Measurements from ENCODE around the gene MAPRE3. TPM values are rescaled to one million over a fixed set of nuclear protein-coding genes. Genes with fewer than 3 reads are reported as not detected.
A peak's percentile ranks its signal among the peaks of the same experiment; 100 is the strongest.

Gene MAPRE3
- total RNA-seq, 1 experiment from 2014 or later, result 0.57 TPM

- peaks cover 2% of the 10 kb centered on the region; the same call in 1 of the 2 replicates for H3K27me3 ChIP-seq
- H3K4me1 ChIP-seq, result no peaks in the 10 kb centered on the region
- H3K9me3 ChIP-seq (replicated peaks), result no peaks in the 10 kb centered on the region
- H3K27ac ChIP-seq, result no peak overlapping the region
- no peaks in the 10 kb centered on the region for H3K36me3 ChIP-seq
- DNase-seq, result peak in 1 of 2 experiments; percentile 34
- H3K4me3 ChIP-seq, result no peak overlapping the region
Measured at GRCh38 chr2:26941486-26941885, 29.0 kb upstream of the MAPRE3 start.

- no peak overlapping the region for H3K4me3 ChIP-seq
- H3K36me3 ChIP-seq, result no peaks in the 10 kb centered on the region
- H3K27ac ChIP-seq, result no peak overlapping the region
- DNase-seq, result peak; percentile 60 to 80
- H3K4me1 ChIP-seq, result peaks cover 5% of the 10 kb centered on the region; the same call in 1 of the 2 replicates
- no peaks in the 10 kb centered on the region for H3K9me3 ChIP-seq (replicated peaks)
- peaks cover 3% of the 10 kb centered on the region; the same call in 1 of the 2 replicates for H3K27me3 ChIP-seq
Measured at GRCh38 chr2:26942543-26943295, 27.7 kb upstream of the MAPRE3 start.

- Histone ChIP-seq H3K4me1 (peaks cover 5% of the 10 kb centered on the region; the same call in 1 of the 2 replicates), H3K36me3 (no peaks in the 10 kb centered on the region), H3K27ac (no peak overlapping the region), H3K27me3 (peaks cover 15% of the 10 kb centered on the region), H3K9me3 (replicated peaks) (no peaks in the 10 kb centered on the region), H3K4me3 (no peak overlapping the region)
- DNase-seq, result no peak
Measured at GRCh38 chr2:26945991-26946750, 24.3 kb upstream of the MAPRE3 start.

- peak; percentile 72 to 77 for DNase-seq
- H3K4me1 ChIP-seq, result peaks cover 5% of the 10 kb centered on the region; the same call in 1 of the 2 replicates
Measured at GRCh38 chr2:26946841-26947784, 23.3 kb upstream of the MAPRE3 start.

GRCh38 chr2:26948800-26949199, 21.6 kb upstream of the MAPRE3 start:
- no peak for DNase-seq
- no peaks in the 10 kb centered on the region for H3K9me3 ChIP-seq (replicated peaks)
- H3K4me1 ChIP-seq, result peaks cover 5% of the 10 kb centered on the region; the same call in 1 of the 2 replicates
- no peak overlapping the region for H3K4me3 ChIP-seq
- H3K36me3 ChIP-seq, result no peaks in the 10 kb centered on the region
- H3K27me3 ChIP-seq, result peaks cover 15% of the 10 kb centered on the region
- H3K27ac ChIP-seq, result no peak overlapping the region

More at GRCh38 chr2:26946841-26947784, 23.3 kb upstream of the MAPRE3 start:
- Histone ChIP-seq H3K27me3 (peaks cover 15% of the 10 kb centered on the region), H3K4me3 (no peak overlapping the region), H3K36me3 (no peaks in the 10 kb centered on the region), H3K27ac (no peak overlapping the region), H3K9me3 (replicated peaks) (no peaks in the 10 kb centered on the region)

GRCh38 chr2:26950246-26950645, 20.2 kb upstream of the MAPRE3 start:
- Histone ChIP-seq H3K27me3 (peaks cover 25% of the 10 kb centered on the region), H3K4me3 (no peak overlapping the region), H3K9me3 (replicated peaks) (no peaks in the 10 kb centered on the region), H3K27ac (no peak overlapping the region), H3K4me1 (peaks cover 5% of the 10 kb centered on the region; the same call in 1 of the 2 replicates), H3K36me3 (no peaks in the 10 kb centered on the region; the same call in 1 of the 2 replicates)
- no peak for DNase-seq

GRCh38 chr2:26951236-26951635, 19.2 kb upstream of the MAPRE3 start:
- Histone ChIP-seq H3K27me3 (peaks cover 35% of the 10 kb centered on the region), H3K9me3 (replicated peaks) (no peaks in the 10 kb centered on the region), H3K27ac (no peak overlapping the region), H3K36me3 (no peaks in the 10 kb centered on the region; the same call in 1 of the 2 replicates), H3K4me3 (no peak overlapping the region), H3K4me1 (peaks cover 5% of the 10 kb centered on the region; the same call in 1 of the 2 replicates)
- DNase-seq, result no peak

GRCh38 chr2:26952374-26952773, 18.1 kb upstream of the MAPRE3 start:
- Histone ChIP-seq H3K4me1 (peaks cover 3% of the 10 kb centered on the region; the same call in 1 of the 2 replicates), H3K36me3 (no peaks in the 10 kb centered on the region; the same call in 1 of the 2 replicates), H3K27me3 (peaks cover 35% of the 10 kb centered on the region), H3K4me3 (no peak overlapping the region), H3K27ac (no peak overlapping the region), H3K9me3 (replicated peaks) (no peaks in the 10 kb centered on the region)
- no peak for DNase-seq

- Histone ChIP-seq H3K9me3 (replicated peaks) (no peaks in the 10 kb centered on the region), H3K4me3 (no peak overlapping the region), H3K36me3 (no peaks in the 10 kb centered on the region; the same call in 1 of the 2 replicates), H3K4me1 (no peaks in the 10 kb centered on the region), H3K27me3 (peaks cover 36% of the 10 kb centered on the region), H3K27ac (no peak overlapping the region)
- no peak for DNase-seq
Measured at GRCh38 chr2:26954135-26954534, 16.3 kb upstream of the MAPRE3 start.

GRCh38 chr2:26957041-26957440, 13.4 kb upstream of the MAPRE3 start:
- no peaks in the 10 kb centered on the region for H3K9me3 ChIP-seq (replicated peaks)
- peaks cover 33% of the 10 kb centered on the region for H3K27me3 ChIP-seq
- H3K4me1 ChIP-seq, result peaks cover 3% of the 10 kb centered on the region
- DNase-seq, result no peak
- H3K4me3 ChIP-seq, result no peak overlapping the region
- H3K36me3 ChIP-seq, result no peaks in the 10 kb centered on the region; the same call in 1 of the 2 replicates
- H3K27ac ChIP-seq, result no peak overlapping the region

GRCh38 chr2:26957534-26957933, 12.9 kb upstream of the MAPRE3 start:
- Histone ChIP-seq H3K4me3 (no peak overlapping the region), H3K9me3 (replicated peaks) (no peaks in the 10 kb centered on the region), H3K27me3 (peaks cover 33% of the 10 kb centered on the region), H3K36me3 (no peaks in the 10 kb centered on the region; the same call in 1 of the 2 replicates), H3K27ac (no peak overlapping the region), H3K4me1 (peaks cover 3% of the 10 kb centered on the region)
- peak in 1 of 2 experiments; percentile 36 for DNase-seq

- H3K9me3 ChIP-seq (replicated peaks), result no peaks in the 10 kb centered on the region
- H3K27me3 ChIP-seq, result peaks cover 31% of the 10 kb centered on the region
- peaks cover 3% of the 10 kb centered on the region for H3K4me1 ChIP-seq
- no peaks in the 10 kb centered on the region; the same call in 1 of the 2 replicates for H3K36me3 ChIP-seq
- H3K27ac ChIP-seq, result no peak overlapping the region
- H3K4me3 ChIP-seq, result no peak overlapping the region
- DNase-seq, result no peak
Measured at GRCh38 chr2:26959331-26959730, 11.1 kb upstream of the MAPRE3 start.

GRCh38 chr2:26964446-26965130, 5.8 kb upstream of the MAPRE3 start:
- Histone ChIP-seq H3K36me3 (no peaks in the 10 kb centered on the region), H3K27me3 (peaks cover 6% of the 10 kb centered on the region), H3K4me1 (peaks cover 3% of the 10 kb centered on the region), H3K9me3 (replicated peaks) (no peaks in the 10 kb centered on the region), H3K27ac (no peak overlapping the region), H3K4me3 (no peak overlapping the region)
- no peak for DNase-seq

Measured in SJCRH30 (cell line).